Measurements from ENCODE around the gene FAAH. TPM values are rescaled to one million over a fixed set of nuclear protein-coding genes. Genes with fewer than 3 reads are reported as not detected.

FAAH gene
- total and polyA plus RNA-seq, 12 donors, result 12.0 to 162 (median 38.8) TPM

GRCh38 chr1:46459315-46459714, 65.2 kb downstream of the FAAH start:
- TF ChIP-seq CTCF (IDR thresholded peaks at IDR 0.05), result no peak
- TF ChIP-seq POLR2A (IDR thresholded peaks at IDR 0.05), result no peak
- Histone ChIP-seq H3K36me3 (replicated peaks in 1 of 2) (no peaks in the 10 kb centered on the region), H3K9me3 (replicated peaks in 1 of 3) (no peaks in the 10 kb centered on the region), H3K4me3 (no peak overlapping the region), H3K4me1 (replicated peaks in 1 of 2) (no peaks in the 10 kb centered on the region), H3K27ac (no peak overlapping the region), H3K27me3 (no peaks in the 10 kb centered on the region)
- 65 to 78% (median 76%) methylated on average over 8 of the region's 8 CpGs for WGBS, 4 donors
- intact Hi-C loops (cut with DNase I), result no loop called here
- no peak for DNase-seq

GRCh38 chr1:46461017-46461808, 67.1 kb downstream of the FAAH start:
- no peak overlapping the region for H3K4me3 ChIP-seq
- no peaks in the 10 kb centered on the region for H3K27me3 ChIP-seq
- DNase-seq, result no peak
- intact Hi-C loops (cut with DNase I), result no loop called here
- no peaks in the 10 kb centered on the region for H3K4me1 ChIP-seq (replicated peaks in 1 of 2)
- no peaks in the 10 kb centered on the region for H3K36me3 ChIP-seq (replicated peaks in 1 of 2)
- H3K9me3 ChIP-seq (replicated peaks in 1 of 3), result no peaks in the 10 kb centered on the region
- TF ChIP-seq CTCF (IDR thresholded peaks at IDR 0.05) (no peak), POLR2A (IDR thresholded peaks at IDR 0.05) (no peak)
- WGBS, 4 donors, result 57 to 79% (median 73%) methylated on average over 3 to 11 of the region's 11 CpGs
- no peak overlapping the region for H3K27ac ChIP-seq

GRCh38 chr1:46461809-46462448, 67.8 kb downstream of the FAAH start:
- TF ChIP-seq CTCF (IDR thresholded peaks at IDR 0.05), result no peak
- TF ChIP-seq POLR2A (IDR thresholded peaks at IDR 0.05), result no peak
- WGBS, 4 donors, result 62 to 85% (median 67%) methylated on average over 2 to 5 of the region's 5 CpGs
- H3K4me1 ChIP-seq (replicated peaks in 1 of 2), result peaks cover 3 to 5% of the 10 kb centered on the region in 2 donors
- no peak overlapping the region for H3K4me3 ChIP-seq
- intact Hi-C loops (cut with DNase I), result no loop called here
- no peaks in the 10 kb centered on the region for H3K9me3 ChIP-seq (replicated peaks in 1 of 3)
- H3K36me3 ChIP-seq (replicated peaks in 1 of 2), result no peaks in the 10 kb centered on the region
- H3K27me3 ChIP-seq, result no peaks in the 10 kb centered on the region
- no peak for DNase-seq
- H3K27ac ChIP-seq, result no peak overlapping the region

Other genes starting within 250 kb of the FAAH start
- 10 to 100 TPM in 5 of 9 donors, 1 to 10 TPM in 3, under 1 TPM in 1; 0.39 to 44.6 (median 10.4) TPM for gene TSPAN1, start 219.2 kb upstream of the FAAH start, total RNA-seq
- gene TSPAN1, start 219.2 kb upstream of the FAAH start, polyA plus RNA-seq, result 1 to 10 TPM; 4.7 to 8.2 (median 6.5) TPM
- gene P3R3URF, start 217.8 kb upstream of the FAAH start, total RNA-seq, result not detected
- gene P3R3URF, start 217.8 kb upstream of the FAAH start, polyA plus RNA-seq, result not detected
- gene POMGNT1, start 195.9 kb upstream of the FAAH start, total RNA-seq, result 100 to 1,000 TPM in 3 of 9 donors, 10 to 100 TPM in 6; 44.6 to 132 (median 84.2) TPM
- gene POMGNT1, start 195.9 kb upstream of the FAAH start, polyA plus RNA-seq, result 100 to 1,000 TPM in 2 of 3 donors, 10 to 100 TPM in 1; 73.0 to 149 (median 101) TPM
- gene LURAP1, start 191.0 kb upstream of the FAAH start, total RNA-seq, result 10 to 100 TPM in 1 of 9 donors, 1 to 10 TPM in 8; 4.4 to 10.0 (median 8.9) TPM
- gene LURAP1, start 191.0 kb upstream of the FAAH start, polyA plus RNA-seq, result 1 to 10 TPM; 3.3 to 7.4 (median 5.0) TPM
- 1 to 10 TPM in 4 of 9 donors, under 1 TPM in 3, not detected in 2; 0.49 to 3.5 (median 1.1) TPM for gene RAD54L, start 146.6 kb upstream of the FAAH start, total RNA-seq
- 1 to 10 TPM; 1.3 to 2.1 (median 1.9) TPM for gene RAD54L, start 146.6 kb upstream of the FAAH start, polyA plus RNA-seq
- gene LRRC41, start 90.7 kb upstream of the FAAH start, total RNA-seq, result 10 to 100 TPM; 64.5 to 95.8 (median 70.1) TPM
- gene LRRC41, start 90.7 kb upstream of the FAAH start, polyA plus RNA-seq, result 10 to 100 TPM; 38.5 to 43.2 (median 41.5) TPM
- 100 to 1,000 TPM; 118 to 317 (median 169) TPM for gene UQCRH, start 90.6 kb upstream of the FAAH start, total RNA-seq
- gene UQCRH, start 90.6 kb upstream of the FAAH start, polyA plus RNA-seq, result 100 to 1,000 TPM; 174 to 256 (median 245) TPM
- 10 to 100 TPM; 26.0 to 46.1 (median 40.3) TPM for gene NSUN4, start 53.5 kb upstream of the FAAH start, total RNA-seq
- 10 to 100 TPM; 13.8 to 37.6 (median 17.0) TPM for gene NSUN4, start 53.5 kb upstream of the FAAH start, polyA plus RNA-seq
- under 1 TPM in 2 of 9 donors, not detected in 7; 0.07 to 0.14 TPM for gene DMBX1, start 95.5 kb downstream of the FAAH start, total RNA-seq
- gene DMBX1, start 95.5 kb downstream of the FAAH start, polyA plus RNA-seq, result under 1 TPM in 1 of 3 donors, not detected in 2; 0.16 TPM
- not detected for gene KNCN, start 157.3 kb downstream of the FAAH start, total RNA-seq
- gene KNCN, start 157.3 kb downstream of the FAAH start, polyA plus RNA-seq, result under 1 TPM; 0.07 to 0.40 (median 0.24) TPM
- gene MKNK1, start 210.0 kb downstream of the FAAH start, total RNA-seq, result 10 to 100 TPM; 29.6 to 60.3 (median 40.5) TPM
- gene MKNK1, start 210.0 kb downstream of the FAAH start, polyA plus RNA-seq, result 10 to 100 TPM; 30.5 to 83.0 (median 63.6) TPM
- 10 to 100 TPM in 7 of 9 donors, 1 to 10 TPM in 2; 7.5 to 29.9 (median 20.4) TPM for gene MOB3C, start 222.5 kb downstream of the FAAH start, total RNA-seq
- 10 to 100 TPM in 2 of 3 donors, 1 to 10 TPM in 1; 9.3 to 15.3 (median 10.6) TPM for gene MOB3C, start 222.5 kb downstream of the FAAH start, polyA plus RNA-seq